Measurements from ENCODE around the gene FCGR3A. TPM values are rescaled to one million over a fixed set of nuclear protein-coding genes. Genes with fewer than 3 reads are reported as not detected.

The FCGR3A gene
- not detected in 2 replicates for total RNA-seq

DNA sequence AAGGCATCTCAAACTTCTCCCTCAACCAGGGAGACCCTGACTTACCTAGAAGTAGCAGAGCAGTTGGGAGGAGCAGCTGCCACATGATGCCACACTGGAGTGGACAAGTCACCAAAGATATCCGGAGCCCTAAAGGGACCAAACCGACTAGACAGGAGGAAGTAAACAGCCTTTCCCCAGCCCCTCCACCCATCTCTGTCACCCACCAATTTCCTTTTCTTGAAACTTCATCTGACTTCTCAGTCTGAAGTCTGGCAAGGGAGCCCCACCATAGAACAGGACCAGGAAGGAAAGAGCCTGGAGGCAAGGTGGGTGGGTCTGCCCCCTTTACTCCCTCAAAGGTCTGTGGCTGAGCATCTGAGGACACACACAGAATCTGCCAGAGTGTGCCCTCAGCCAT is at the start of gene FCGR3A:
Gene FCGR3A, minus strand, starts transcription at position 167 of the 400 bp plus-strand sequence. Its CDS starts 82 bp downstream, at position 85.

DNA sequence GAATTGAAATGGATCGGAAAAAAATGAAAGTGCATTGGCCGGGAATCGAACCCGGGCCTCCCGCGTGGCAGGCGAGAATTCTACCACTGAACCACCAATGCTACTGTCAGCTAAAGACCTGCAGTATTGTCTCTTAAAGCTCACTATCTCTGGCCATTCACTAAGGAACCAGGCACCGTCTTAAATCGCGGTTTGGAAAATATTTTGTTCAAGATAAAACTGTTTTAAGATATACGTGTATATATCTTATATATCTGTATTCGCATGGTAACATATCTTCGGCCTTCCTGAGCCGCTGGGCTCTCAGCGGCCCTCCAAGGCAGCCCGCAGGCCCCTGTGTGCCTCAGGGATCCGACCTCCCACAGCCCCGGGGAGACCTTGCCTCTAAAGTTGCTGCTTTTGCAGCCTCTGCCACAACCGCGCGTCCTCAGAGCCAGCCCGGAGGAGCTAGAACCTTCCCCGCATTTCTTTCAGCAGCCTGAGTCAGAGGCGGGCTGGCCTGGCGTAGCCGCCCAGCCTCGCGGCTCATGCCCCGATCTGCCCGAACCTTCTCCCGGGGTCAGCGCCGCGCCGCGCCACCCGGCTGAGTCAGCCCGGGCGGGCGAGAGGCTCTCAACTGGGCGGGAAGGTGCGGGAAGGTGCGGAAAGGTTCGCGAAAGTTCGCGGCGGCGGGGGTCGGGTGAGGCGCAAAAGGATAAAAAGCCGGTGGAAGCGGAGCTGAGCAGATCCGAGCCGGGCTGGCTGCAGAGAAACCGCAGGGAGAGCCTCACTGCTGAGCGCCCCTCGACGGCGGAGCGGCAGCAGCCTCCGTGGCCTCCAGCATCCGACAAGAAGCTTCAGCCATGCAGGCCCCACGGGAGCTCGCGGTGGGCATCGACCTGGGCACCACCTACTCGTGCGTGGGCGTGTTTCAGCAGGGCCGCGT is 25.5 kb downstream of the FCGR3A start, which contains the start of gene HSPA6:
Gene HSPA6, plus strand, starts transcription at position 724 of the 925 bp plus-strand sequence. Its CDS starts 119 bp downstream, at position 843.

Other genes starting within 250 kb of the FCGR3A start
- gene MPZ, start 239.8 kb downstream of the FCGR3A start, total RNA-seq, result 1.8 and 2.9 TPM in 2 replicates
- 23.7 and 27.2 TPM in 2 replicates for gene SDHC, start 235.4 kb downstream of the FCGR3A start, total RNA-seq
- gene CFAP126, start 181.9 kb downstream of the FCGR3A start, total RNA-seq, result not detected in 2 replicates
- 0.20 TPM in 1 of 2 replicates, not detected in the other for gene FCGR2A, start 44.4 kb downstream of the FCGR3A start, total RNA-seq
- under 0.01 and 0.20 TPM in 2 replicates for gene HSPA6, start 25.3 kb downstream of the FCGR3A start, total RNA-seq
- not detected in 2 replicates for gene FCGR3B, start 81.4 kb upstream of the FCGR3A start, total RNA-seq
- gene FCGR2B, start 113.3 kb upstream of the FCGR3A start, total RNA-seq, result not detected in 2 replicates
- 1.6 and 1.8 TPM in 2 replicates for gene FCRLA, start 157.4 kb upstream of the FCGR3A start, total RNA-seq
- 4.8 and 5.5 TPM in 2 replicates for gene FCRLB, start 171.7 kb upstream of the FCGR3A start, total RNA-seq
- gene DUSP12, start 200.0 kb upstream of the FCGR3A start, total RNA-seq, result 32.0 and 34.4 TPM in 2 replicates
- gene ATF6, start 216.5 kb upstream of the FCGR3A start, total RNA-seq, result 18.0 and 19.0 TPM in 2 replicates